GM10266 (cell line): ENCODE results near the gene ERG.

Experiments
- DNase-seq: peaks from one replicate; pipeline ENCODE4 v3.0.0; 2012; ENCODE audit errors: extremely low spot score
- CTCF ChIP-seq: IDR thresholded peaks from 2 replicates; pipeline ENCODE4 v1.5.1; 2012; ENCODE audit warnings: mild to moderate bottlenecking, low read depth; ENCODE audit not compliant: control insufficient read depth, insufficient read depth; ENCODE audit errors: missing control alignments

ERG gene

GRCh38 chr21:38377165-38378088, 120.8 kb downstream of the ERG start:
- no peak for TF ChIP-seq CTCF
- DNase-seq, result no peak

DNA sequence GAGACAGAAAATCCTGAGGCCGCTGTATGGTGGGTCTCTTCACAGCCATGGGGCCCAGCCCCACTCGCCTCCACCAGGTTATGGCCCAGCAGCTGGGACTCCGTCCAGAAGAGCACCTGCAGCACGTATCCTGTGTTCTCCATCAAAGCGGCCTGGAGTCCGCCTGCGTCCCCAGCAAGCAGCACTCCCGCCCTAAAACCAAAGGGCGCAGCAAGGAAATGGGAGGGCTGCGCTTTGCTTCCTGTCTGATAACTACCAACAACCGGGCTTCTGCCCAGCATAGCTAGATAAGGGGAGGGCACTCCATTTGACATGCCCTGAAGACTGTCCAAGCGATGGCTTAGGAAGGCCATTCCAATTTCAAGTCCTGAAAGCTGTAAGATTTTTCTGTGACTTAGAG, 121.6 kb downstream of the ERG start:
- no peak for TF ChIP-seq CTCF
- no peak for DNase-seq

DNA sequence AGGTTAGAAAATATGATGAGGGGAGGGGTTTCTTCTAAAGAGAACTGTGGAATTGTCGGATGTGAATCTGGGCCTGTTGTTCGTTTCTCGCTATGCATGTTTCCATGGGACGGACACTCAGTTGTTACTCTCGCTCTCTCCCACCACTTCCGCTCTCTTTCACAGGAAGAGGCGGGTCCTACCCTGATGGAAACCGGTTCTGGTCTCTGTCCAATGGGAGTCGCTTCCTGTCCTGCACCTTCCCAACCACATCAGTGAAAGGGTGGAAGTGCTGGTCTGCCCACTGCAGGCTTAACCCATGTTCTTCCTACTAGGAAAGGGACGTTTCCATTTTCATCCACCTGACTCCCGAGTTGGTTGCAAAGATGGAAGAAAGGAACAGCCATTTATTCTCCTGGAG, 122.0 kb downstream of the ERG start:
- no peak for TF ChIP-seq CTCF
- DNase-seq, result no peak

DNA sequence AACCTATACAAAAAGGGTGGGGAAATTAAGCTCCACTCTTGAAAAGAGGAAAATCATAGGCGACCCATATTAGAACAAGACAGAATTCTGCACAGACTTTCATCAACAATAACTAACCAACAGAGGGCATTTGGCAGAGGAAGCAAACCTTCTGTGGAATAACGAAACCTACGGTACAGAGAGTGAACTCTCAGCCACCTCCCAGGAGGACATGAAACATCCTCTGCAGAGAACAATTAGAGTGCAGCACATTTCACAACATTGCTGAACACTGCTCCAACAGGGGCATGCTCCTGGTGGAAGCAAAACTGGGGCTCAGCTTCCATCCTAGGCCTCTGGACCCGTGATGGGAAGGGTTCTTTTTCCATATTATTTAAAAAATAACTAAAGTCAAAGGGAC, 130.6 kb downstream of the ERG start:
- DNase-seq, result no peak
- TF ChIP-seq CTCF, result no peak

DNA sequence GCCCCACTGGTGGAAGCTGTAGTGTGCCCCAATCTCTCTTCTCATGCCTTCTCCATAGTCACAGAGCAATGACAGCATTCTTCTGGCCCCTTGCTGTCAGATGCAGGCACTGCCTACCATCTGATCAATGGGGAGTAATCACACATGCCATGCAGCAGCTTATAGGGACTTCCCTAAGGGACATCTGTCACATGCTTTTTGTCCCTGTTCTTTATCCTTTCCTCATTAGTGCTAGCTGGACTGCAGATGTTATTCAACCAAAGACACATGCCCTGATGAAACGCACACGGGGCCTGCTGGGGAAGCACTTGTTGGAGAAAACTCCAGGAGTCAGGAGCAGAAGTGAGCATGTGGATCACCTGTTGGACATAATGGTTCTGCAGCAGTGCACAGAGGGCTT, 132.8 kb downstream of the ERG start:
- no peak for TF ChIP-seq CTCF
- no peak for DNase-seq

DNA sequence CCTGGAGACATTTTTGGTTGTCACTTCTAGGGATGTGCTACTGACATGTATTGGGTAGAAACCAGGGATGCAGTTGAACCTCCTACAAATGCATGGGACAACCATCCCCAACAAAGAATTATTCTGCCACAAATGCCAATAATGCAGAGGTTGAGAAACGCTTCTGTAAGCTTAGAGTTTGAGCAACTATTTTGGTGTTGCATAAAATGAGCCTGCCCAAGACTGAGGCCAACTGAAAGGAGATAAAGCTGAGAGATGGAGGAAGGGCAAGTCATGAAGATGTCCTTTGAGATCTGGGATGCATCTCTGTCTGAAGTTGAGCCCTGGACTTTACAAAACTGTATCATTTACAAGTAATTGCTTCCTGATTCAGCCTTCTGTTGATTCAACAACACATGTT, 134.6 kb downstream of the ERG start:
- no peak for TF ChIP-seq CTCF
- DNase-seq, result no peak

- no peak for TF ChIP-seq CTCF
- no peak for DNase-seq
Observed at GRCh38 chr21:38361324-38361723, 137.0 kb downstream of the ERG start.
